Umbilical cord (tissue), 2 donors: ENCODE results near the gene ATP11C. TPM values are rescaled to one million over a fixed set of nuclear protein-coding genes. Genes with fewer than 3 reads are reported as not detected.
"Not testable (repeated sequence)": the region's sequence is repeated elsewhere in the genome, so short reads cannot be mapped to it uniquely, and the experiment has no call there.

Experiments used
- DNase-seq: peaks from one replicate; pipeline ENCODE4 v3.0.0-alpha.2; 2015; ENCODE audit warnings: low spot score
- total RNA-seq: library from RNA; depleted of rRNA; stranded (reverse); fragments of >200 nt; gene quantifications from one replicate; pipeline ENCODE4 v1.2.3, GENCODE V29; 2014; ENCODE audit warnings: low replicate concordance; ENCODE audit not compliant: insufficient read depth

The ATP11C gene
- total RNA-seq, result 27.4 TPM

DNA sequence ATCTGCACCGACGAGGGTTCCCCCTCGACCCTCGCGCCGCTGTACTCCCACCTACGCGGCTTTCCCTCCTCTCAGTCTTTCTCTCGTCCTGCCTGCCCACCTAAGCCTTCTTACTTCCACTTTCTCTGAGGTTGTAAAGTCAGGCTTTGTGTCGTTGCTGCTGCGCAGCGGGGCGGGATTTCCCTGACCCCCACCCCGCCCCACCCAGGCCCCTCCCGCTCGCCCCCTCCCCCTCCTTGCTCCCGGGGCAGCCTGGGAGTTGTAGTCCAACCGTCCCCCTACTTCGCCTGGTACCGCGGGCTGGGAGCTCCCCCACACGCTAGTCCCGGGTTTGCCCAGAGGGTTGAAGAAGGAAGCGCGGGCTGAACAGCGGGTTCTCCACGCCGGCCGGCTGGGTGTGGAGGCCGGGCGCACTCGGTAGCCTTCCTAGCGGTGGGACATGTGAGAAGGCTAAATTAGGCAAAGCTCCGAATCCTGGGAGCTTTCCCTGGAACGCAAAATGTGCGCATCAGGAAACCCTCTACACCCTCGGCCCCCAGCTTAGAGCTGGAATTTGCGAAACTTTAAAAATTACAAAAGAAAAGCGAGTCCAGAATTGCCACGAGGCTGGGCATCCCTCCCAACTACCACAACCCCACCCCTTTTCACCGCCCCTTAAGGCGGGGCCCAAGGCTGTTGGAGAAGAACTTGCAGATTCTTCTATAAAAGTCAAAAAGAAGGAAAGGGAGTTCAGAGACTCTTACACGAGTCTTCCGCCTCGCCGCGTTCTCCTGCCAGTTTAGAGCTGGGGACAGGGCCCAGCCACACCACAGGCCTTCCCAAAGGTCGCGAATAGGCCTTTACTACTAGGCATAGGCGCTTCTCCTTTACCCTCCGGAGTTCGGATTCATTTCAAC lies at the start of gene ATP11C:
ATP11C (minus strand) TSS at position 153 of the 896 bp plus-strand sequence. CDS start 1,011 bp downstream, outside the sequence.
- DNase-seq, result peak; percentile 86

DNA sequence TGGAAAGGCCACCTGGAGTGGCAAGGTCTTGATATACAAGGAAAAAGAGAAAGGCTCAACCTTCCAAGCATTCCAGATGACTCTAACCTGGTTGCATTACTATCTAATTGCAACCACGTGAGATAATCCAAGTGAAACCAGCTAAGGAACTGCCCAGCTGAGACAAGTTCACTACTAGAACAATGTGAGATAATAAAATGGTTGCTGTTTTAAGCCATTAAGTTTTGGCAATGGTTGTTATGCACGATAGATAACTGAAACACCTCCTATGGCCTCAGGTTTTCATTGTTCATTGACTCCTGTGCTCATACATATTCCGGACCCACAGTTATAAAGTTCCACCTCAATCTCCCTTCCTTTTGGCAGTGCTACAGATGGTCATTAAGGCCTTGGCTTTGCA lies 41.6 kb upstream of the ATP11C start:
- no peak for DNase-seq

GRCh38 chrX:139972629-139973624 lies 40.1 kb upstream of the ATP11C start:
- DNase-seq, result no peak

GRCh38 chrX:139972113-139972512 lies 39.3 kb upstream of the ATP11C start:
- DNase-seq, result no peak

GRCh38 chrX:139971394-139971749 lies 38.5 kb upstream of the ATP11C start:
- no peak for DNase-seq

DNA sequence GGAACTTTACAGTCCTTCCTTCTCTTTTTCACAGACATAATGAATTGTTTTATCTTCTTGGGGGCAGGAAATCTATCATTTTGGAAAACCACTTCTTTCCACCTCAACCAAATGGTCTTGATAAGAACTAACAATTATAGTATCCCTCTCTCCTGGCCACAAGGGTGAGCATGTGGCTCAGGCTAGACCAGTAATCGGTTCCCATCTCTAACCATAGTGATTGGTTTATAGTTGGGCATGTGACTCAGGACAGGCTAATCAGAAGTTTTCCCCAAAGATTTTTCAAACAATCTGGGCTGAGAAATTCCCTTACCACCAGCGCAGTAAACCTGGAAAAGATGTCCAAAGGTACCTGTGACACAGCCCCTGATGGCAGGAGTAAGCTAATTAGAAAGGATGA lies 36.4 kb upstream of the ATP11C start:
- DNase-seq, result no peak

GRCh38 chrX:139967750-139968149 lies 34.9 kb upstream of the ATP11C start:
- no peak for DNase-seq

DNA sequence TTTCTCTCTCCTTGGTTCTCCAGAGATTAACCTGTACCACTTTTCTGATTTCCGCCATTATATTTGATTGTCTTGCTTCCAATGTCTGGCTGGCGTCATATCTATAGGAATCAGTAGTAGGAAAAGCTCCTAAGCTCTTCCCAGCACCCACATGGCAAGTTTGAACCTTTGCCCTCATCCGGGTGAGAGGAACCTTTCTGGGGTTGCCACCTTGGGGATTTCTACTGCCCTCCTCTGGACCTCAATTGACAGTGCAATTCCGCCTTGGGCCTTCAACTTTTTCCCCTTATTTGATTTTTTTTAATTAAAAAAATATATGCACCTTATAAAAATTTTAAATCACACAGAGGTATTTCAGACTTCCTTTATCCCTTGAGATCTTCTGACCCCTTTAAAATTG lies 34.4 kb upstream of the ATP11C start:
- DNase-seq, result no peak

GRCh38 chrX:139966159-139966558 lies 33.3 kb upstream of the ATP11C start:
- DNase-seq, result not testable (repeated sequence)

DNA sequence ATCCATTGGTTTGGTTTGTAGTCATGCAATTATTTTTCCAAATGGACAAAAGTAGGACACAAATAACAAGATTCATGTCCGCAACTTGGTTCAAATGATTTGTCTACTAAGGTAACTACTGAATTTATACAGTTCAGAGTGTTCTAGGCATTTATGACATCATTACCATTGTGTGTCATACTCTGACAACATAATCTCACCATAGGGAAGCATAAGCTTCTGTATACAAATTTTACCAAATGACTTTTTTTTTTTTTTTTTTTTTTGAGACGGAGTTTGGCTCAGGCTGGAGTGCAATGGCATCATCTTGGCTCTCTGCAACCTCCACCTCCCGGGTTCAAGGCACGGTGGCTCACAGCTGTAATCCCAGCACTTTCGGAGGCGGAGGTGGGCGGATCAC lies 32.6 kb upstream of the ATP11C start, which contains the start of gene CXorf66:
CXorf66 (minus strand) TSS at position 101 of the 400 bp plus-strand sequence; CDS start at position 76, 25 bp downstream.
- no peak for DNase-seq

GRCh38 chrX:139961091-139961490 lies 28.2 kb upstream of the ATP11C start:
- not testable (repeated sequence) for DNase-seq

GRCh38 chrX:139949703-139950102 lies 16.9 kb upstream of the ATP11C start:
- no peak for DNase-seq

DNA sequence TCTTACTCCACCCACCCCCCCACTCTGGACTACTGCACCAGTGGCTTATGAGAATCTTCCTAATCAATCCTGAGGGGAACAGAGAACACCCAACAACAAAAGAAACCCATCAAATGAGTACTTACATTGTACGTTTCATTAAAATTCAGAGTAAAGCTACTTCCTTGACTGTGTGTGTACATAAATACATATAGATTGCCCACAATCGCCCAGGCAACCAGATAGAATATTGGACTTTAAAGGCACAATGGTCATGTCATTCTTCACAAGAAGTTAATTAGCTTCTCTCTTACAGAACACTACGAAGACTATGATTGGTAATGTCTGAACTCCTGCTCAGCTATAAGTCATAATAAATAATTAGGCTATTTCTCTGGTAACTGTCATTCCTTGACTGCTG lies 12.2 kb upstream of the ATP11C start:
- no peak for DNase-seq

GRCh38 chrX:139936259-139936658 lies 3.4 kb upstream of the ATP11C start:
- no peak for DNase-seq

- DNase-seq, result no peak
These were observed 1.1 kb upstream of the ATP11C start for GRCh38 chrX:139933904-139934303.

- DNase-seq, result peak; percentile 21
These were observed 566 bp downstream of the ATP11C start for GRCh38 chrX:139932073-139932900.

- no peak for DNase-seq
These were observed 1.2 kb downstream of the ATP11C start for GRCh38 chrX:139931646-139932072.

- no peak for DNase-seq
These were observed 1.8 kb downstream of the ATP11C start for GRCh38 chrX:139930916-139931645.

DNA sequence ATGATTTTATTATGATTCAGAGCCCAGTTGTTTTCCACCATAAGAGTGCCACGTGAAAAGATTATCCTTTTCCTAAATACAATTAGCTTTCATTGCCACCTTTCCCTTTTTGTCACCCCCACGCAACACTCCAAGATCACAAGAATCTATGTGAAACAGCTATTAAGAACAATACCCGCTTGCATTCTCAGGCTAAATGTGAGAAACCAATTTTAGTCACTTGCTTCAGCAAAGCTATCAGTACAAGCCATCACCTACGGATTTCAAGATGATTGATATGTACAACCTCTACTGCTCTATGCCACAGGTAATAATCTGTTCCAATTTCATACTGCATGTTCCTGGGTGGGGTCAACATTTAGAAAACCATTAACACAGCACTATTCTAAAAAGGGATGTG lies 2.5 kb downstream of the ATP11C start:
- no peak for DNase-seq

DNA sequence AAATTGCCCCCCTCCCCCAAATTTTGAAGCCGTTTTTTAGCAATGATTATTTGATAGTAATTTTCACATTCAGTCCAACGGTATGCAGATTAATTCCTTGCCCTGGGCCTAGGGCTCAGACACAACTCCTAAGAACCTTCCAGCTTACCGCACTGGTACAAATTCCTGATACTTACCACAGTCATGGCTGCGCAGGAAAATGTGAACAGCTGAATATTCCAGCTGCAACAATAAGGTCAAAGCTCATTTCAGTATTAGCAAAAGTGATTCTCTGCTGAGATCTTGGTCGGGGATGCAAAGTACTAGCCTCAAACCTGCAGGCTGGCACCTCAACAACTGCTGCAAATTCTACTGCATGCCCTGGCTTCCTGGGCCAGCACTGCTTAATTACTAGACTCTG lies 3.0 kb downstream of the ATP11C start:
- DNase-seq, result no peak
